ENCODE measurements around the gene ZMYM2.

GRCh38 chr13:20114066-20114610 is 155.6 kb downstream of the ZMYM2 start:
- no peak for TF ChIP-seq CTCF (IDR thresholded peaks at IDR 0.05; ENCODE audit: low read length)
- TF ChIP-seq EZH2 (IDR thresholded peaks at IDR 0.05; ENCODE audit: borderline replicate concordance, low read length): no peak

Data from OCI-LY1 (cell line).